ENCODE data around the gene CTIF. TPM values are rescaled to one million over a fixed set of nuclear protein-coding genes. Genes with fewer than 3 reads are reported as not detected.

The CTIF gene
- total RNA-seq, 2 donors from 2014 or later, result 30.6 to 61.2 TPM

DNA sequence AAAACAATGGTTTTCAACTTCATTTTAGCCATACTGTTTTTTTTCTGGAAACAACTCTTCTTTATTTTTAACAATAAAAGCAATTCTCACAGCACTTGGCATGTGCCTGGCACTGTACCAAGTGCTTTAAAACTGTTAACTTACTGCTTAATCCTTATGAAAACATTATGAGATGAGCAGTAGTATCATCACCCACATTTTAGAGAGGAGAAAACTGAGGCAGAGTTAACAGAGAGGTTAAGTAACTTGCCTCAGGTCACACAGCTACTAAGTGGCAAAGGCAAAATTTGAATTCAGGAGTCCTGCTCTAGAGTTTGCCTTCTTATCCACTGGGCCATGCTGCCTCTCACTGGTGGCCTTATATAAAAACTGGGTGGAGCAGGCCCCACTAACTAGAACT, 23.2 kb downstream of the CTIF start:
- no peak overlapping the region for H3K4me3 ChIP-seq
- peaks cover 4 to 5% of the 10 kb centered on the region in 2 donors for H3K9me3 ChIP-seq
- H3K36me3 ChIP-seq, result no peaks in the 10 kb centered on the region
- no peaks in the 10 kb centered on the region for H3K27me3 ChIP-seq
- TF ChIP-seq, protein P1, sequence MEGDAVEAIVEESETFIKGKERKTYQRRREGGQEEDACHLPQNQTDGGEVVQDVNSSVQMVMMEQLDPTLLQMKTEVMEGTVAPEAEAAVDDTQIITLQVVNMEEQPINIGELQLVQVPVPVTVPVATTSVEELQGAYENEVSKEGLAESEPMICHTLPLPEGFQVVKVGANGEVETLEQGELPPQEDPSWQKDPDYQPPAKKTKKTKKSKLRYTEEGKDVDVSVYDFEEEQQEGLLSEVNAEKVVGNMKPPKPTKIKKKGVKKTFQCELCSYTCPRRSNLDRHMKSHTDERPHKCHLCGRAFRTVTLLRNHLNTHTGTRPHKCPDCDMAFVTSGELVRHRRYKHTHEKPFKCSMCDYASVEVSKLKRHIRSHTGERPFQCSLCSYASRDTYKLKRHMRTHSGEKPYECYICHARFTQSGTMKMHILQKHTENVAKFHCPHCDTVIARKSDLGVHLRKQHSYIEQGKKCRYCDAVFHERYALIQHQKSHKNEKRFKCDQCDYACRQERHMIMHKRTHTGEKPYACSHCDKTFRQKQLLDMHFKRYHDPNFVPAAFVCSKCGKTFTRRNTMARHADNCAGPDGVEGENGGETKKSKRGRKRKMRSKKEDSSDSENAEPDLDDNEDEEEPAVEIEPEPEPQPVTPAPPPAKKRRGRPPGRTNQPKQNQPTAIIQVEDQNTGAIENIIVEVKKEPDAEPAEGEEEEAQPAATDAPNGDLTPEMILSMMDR (IDR thresholded peaks at IDR 0.05), result no peak
- no peak for DNase-seq (ENCODE audit: low spot score)
- H3K4me1 ChIP-seq, result peaks cover 0 to 44% of the 10 kb centered on the region in 2 donors
- no peak overlapping the region for H3K27ac ChIP-seq

DNA sequence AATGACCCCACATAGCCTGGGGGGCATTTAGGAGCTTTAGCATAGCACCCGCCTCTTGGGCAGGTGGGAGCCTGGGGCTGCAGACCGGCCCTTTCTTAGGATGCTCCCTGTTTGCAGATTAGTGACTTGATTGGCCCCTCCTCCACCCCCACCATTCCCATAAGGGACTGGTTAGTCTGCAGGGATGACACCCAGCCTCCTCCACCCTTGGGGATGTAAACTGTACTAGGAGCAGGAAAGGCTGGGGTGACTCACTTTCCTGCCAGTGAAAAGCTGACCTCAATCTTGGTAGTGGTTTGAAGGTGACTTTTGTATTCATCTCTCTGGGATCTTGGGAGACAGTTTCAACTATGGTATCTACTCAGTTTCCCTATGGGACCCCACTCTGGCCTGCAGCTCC, 24.2 kb downstream of the CTIF start:
- Histone ChIP-seq H3K4me3 (no peak overlapping the region), H3K36me3 (no peaks in the 10 kb centered on the region), H3K27me3 (no peaks in the 10 kb centered on the region), H3K27ac (no peak overlapping the region), H3K9me3 (peaks cover 4 to 5% of the 10 kb centered on the region in 2 donors), H3K4me1 (peaks cover 0 to 44% of the 10 kb centered on the region in 2 donors)
- TF ChIP-seq, protein P1 (IDR thresholded peaks at IDR 0.05), result no peak
- no peak for DNase-seq (ENCODE audit: low spot score)

DNA sequence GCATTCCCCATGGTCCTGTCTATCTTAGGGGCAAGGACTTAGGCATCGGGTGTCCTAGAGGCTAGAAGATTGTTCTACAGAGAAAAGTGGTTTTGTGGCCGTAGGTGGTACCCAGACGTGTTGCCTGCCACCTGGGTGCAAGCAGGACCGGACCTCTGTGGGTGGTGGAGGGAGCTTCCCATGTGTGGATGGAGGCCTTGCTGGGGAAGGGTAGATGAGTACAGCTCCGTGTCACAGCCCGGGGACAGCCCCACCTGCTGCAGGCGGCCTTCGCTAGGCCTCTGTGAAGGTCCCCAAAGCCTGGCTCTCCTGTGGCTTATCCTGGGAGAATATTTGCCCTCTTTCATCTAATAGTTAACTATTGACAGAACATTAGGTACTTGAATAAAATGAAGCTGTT, 25.3 kb downstream of the CTIF start:
- H3K9me3 ChIP-seq, result peaks cover 4 to 5% of the 10 kb centered on the region in 2 donors
- TF ChIP-seq, protein P1 (IDR thresholded peaks at IDR 0.05), result no peak
- H3K27me3 ChIP-seq, result no peaks in the 10 kb centered on the region
- H3K27ac ChIP-seq, result no peak overlapping the region
- peaks cover 0 to 44% of the 10 kb centered on the region in 2 donors for H3K4me1 ChIP-seq
- no peak overlapping the region for H3K4me3 ChIP-seq
- no peaks in the 10 kb centered on the region for H3K36me3 ChIP-seq
- no peak for DNase-seq (ENCODE audit: low spot score)

DNA sequence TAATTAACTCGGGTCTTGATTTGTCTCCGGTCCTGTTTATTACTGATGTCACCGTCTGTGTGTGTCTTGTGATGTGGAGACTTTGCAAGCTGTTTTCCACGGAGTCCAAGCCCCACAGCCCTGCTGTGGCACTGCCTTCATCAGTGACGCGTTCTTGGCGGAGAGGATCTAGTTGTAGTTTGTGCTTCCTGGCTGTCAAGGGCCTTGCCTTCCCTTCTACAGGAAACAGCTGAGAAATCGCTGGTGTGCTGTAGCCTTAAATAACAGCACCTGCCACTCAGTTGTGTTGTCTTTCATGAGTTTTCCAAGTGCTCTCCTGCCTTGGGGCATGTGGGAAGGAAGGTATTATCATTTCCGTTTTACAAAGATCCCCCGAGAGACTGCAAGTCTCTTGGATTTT, 26.3 kb downstream of the CTIF start:
- no peaks in the 10 kb centered on the region for H3K36me3 ChIP-seq
- no peak for DNase-seq (ENCODE audit: low spot score)
- H3K4me1 ChIP-seq, result peaks cover 0 to 51% of the 10 kb centered on the region in 2 donors
- no peak overlapping the region for H3K27ac ChIP-seq
- no peaks in the 10 kb centered on the region for H3K27me3 ChIP-seq
- no peak overlapping the region for H3K4me3 ChIP-seq
- TF ChIP-seq, protein P1 (IDR thresholded peaks at IDR 0.05), result no peak
- H3K9me3 ChIP-seq, result no peaks in the 10 kb centered on the region

DNA sequence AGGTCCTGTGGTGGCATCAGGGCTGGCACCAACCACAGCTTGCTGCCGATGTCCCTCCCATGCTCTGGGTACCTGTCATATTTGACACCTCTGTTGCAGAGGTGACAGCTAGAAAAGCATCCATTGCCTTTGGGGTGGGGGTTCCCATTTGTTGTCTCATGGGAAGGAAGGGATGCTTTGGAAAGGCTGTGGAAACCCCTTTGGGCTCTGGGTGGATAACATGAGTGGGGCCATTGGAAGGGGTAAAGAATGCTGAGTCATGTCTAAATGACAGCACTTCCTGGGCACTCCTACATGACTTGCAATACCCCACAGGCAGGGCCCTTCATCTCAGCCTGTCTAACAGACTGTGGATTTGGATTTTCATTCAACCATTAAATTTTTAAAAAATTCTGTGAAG, 27.8 kb downstream of the CTIF start:
- DNase-seq (ENCODE audit: low spot score), result no peak
- no peak overlapping the region for H3K27ac ChIP-seq
- H3K27me3 ChIP-seq, result no peaks in the 10 kb centered on the region
- TF ChIP-seq, protein P1 (IDR thresholded peaks at IDR 0.05), result no peak
- H3K4me1 ChIP-seq, result peaks cover 0 to 51% of the 10 kb centered on the region in 2 donors
- no peak overlapping the region for H3K4me3 ChIP-seq
- no peaks in the 10 kb centered on the region for H3K36me3 ChIP-seq
- no peaks in the 10 kb centered on the region for H3K9me3 ChIP-seq

DNA sequence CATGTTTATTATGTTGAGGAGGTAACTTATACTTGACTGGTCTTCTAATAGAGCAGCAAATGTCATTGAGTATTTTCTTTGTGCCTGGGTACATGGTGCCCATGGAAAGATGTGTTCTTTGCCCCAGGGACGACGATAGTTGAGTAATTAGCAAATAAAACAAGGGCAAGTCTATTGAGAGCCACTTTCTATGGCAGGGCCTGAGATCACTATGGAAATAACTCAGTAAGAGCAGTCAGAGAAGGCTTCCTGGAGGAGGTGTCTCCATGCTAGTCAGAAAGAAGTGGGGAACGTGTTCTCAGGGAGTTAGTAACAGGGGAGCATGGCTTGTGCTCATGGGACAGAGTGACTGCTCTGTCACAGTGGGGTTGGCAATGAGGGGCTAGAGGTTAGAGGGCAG, 28.6 kb downstream of the CTIF start:
- Histone ChIP-seq H3K9me3 (no peaks in the 10 kb centered on the region), H3K4me1 (peaks cover 0 to 43% of the 10 kb centered on the region in 2 donors), H3K4me3 (no peak overlapping the region), H3K27ac (no peak overlapping the region), H3K27me3 (no peaks in the 10 kb centered on the region), H3K36me3 (no peaks in the 10 kb centered on the region)
- TF ChIP-seq, protein P1 (IDR thresholded peaks at IDR 0.05), result no peak
- DNase-seq (ENCODE audit: low spot score), result no peak

Data from right atrium auricular region (tissue), 2 donors.